OCI-LY7 (cell line): ENCODE data around the gene VIT. TPM values are rescaled to one million over a fixed set of nuclear protein-coding genes. Genes with fewer than 3 reads are reported as not detected.

Experiments used
- BruUV-seq: library from RNA; stranded (reverse); fragments of 400-500 nt; replicated peaks from 2 replicates; lab custom pipeline; 2021; lab: Mats Ljungman, UMichigan
- CTCF ChIA-PET: fragments of 300-600 bp; sonication (Branson Sonifier 250); formaldehyde crosslinking; loops from one replicate; lab custom pipeline; 2022; ENCODE audit warnings: antibody characterized with exemption; ENCODE audit not compliant: unreplicated experiment; lab: Charles Lee
- POLR2A ChIA-PET: fragments of 300-600 bp; sonication (Branson Sonifier 250); formaldehyde crosslinking; loops from one replicate; lab custom pipeline; 2022; ENCODE audit warnings: antibody characterized with exemption; lab: Charles Lee
- DNase-seq: peaks from one replicate; pipeline ENCODE4 v3.0.0-alpha.2; 2015; ENCODE audit warnings: low spot score
- H2AFZ ChIP-seq: fragments of 200-600 bp; sonication (generic), shearing (Covaris generic); 2 replicates; pipeline ENCODE4 v1.6.1; 2014; ENCODE audit warnings: mild to moderate bottlenecking, antibody characterized with exemption, low read length, moderate library complexity
- H3K27ac ChIP-seq: fragments of 200-600 bp; sonication (generic); 2 replicates; pipeline ENCODE4 v1.5.1; 2014; ENCODE audit warnings: mixed run types, low read depth, mild to moderate bottlenecking, moderate library complexity, low read length, inconsistent platforms; ENCODE audit not compliant: poor library complexity, severe bottlenecking
- H3K36me3 ChIP-seq: fragments of 200-600 bp; sonication (generic); 2 replicates; pipeline ENCODE4 v1.6.1; 2014; ENCODE audit warnings: mild to moderate bottlenecking, antibody characterized with exemption, low read length, moderate library complexity, mixed read lengths; ENCODE audit not compliant: insufficient read depth
- H3K4me1 ChIP-seq: fragments of 200-600 bp; sonication (generic); 2 replicates; pipeline ENCODE4 v1.5.1; 2014; ENCODE audit warnings: mild to moderate bottlenecking, low read length; ENCODE audit not compliant: insufficient read depth, poor library complexity, severe bottlenecking
- H3K4me2 ChIP-seq: fragments of 200-600 bp; sonication (generic); 2 replicates; pipeline ENCODE4 v1.6.1; 2014; ENCODE audit warnings: mild to moderate bottlenecking, low read length
- H3K4me3 ChIP-seq: fragments of 200-600 bp; sonication (generic); 2 replicates; pipeline ENCODE4 v1.5.1; 2014; ENCODE audit warnings: mild to moderate bottlenecking, low read depth, low read length; ENCODE audit not compliant: poor library complexity, severe bottlenecking
- H3K79me2 ChIP-seq: fragments of 200-600 bp; sonication (generic); 2 replicates; pipeline ENCODE4 v1.6.1; 2016; ENCODE audit warnings: low read depth, mild to moderate bottlenecking, low read length, moderate library complexity, mixed read lengths; ENCODE audit not compliant: insufficient read depth
- H3K9me2 ChIP-seq: fragments of 200-600 bp; sonication (generic); 2 replicates; pipeline ENCODE4 v1.6.1; 2016; ENCODE audit warnings: mild to moderate bottlenecking, low read length, mixed read lengths; ENCODE audit not compliant: insufficient read depth
- H3K9me3 ChIP-seq: fragments of 200-600 bp; sonication (generic); 2 replicates; pipeline ENCODE4 v1.6.1; 2014; ENCODE audit warnings: mild to moderate bottlenecking, mixed run types, low read length, mixed read lengths
- H4K20me1 ChIP-seq: fragments of 200-600 bp; sonication (generic); 2 replicates; pipeline ENCODE4 v1.6.1; 2014; ENCODE audit warnings: mild to moderate bottlenecking, antibody characterized with exemption, low read length, moderate library complexity, mixed read lengths; ENCODE audit not compliant: insufficient read depth
- EZH2phosphoT487 ChIP-seq: fragments of 200-600 bp; sonication (generic); IDR thresholded peaks from 2 replicates; pipeline ENCODE4 v1.6.1; 2018; ENCODE audit warnings: low read depth, borderline replicate concordance, mild to moderate bottlenecking, mixed run types, antibody characterized with exemption, low read length, moderate library complexity, mixed read lengths
- intact Hi-C: fragments of 100-400 bp; cut with micrococcal nuclease; formaldehyde crosslinking; loops from one replicate; pipeline ENCODE4 v1.10.0; 2022; ENCODE audit not compliant: unreplicated experiment
- total RNA-seq, 2 experiments: library from RNA; depleted of rRNA in 1 of 2; stranded (reverse); fragments of >200 nt in 1 of 2; shearing (Covaris generic) in 1 of 2; gene quantifications; 2 replicates each; pipeline ENCODE4 v1.2.3, GENCODE V29; 2014 to 2022
- TF ChIP-seq, protein P1 (sequence below): fragments of 200-600 bp; sonication (generic); conservative IDR thresholded peaks from 2 replicates; pipeline ENCODE4 v1.5.1; 2014; ENCODE audit warnings: mild to moderate bottlenecking, antibody characterized with exemption, low read length, moderate library complexity, mixed read lengths

Gene VIT
- total RNA-seq, 2 experiments from 2014 or later: not detected

DNA sequence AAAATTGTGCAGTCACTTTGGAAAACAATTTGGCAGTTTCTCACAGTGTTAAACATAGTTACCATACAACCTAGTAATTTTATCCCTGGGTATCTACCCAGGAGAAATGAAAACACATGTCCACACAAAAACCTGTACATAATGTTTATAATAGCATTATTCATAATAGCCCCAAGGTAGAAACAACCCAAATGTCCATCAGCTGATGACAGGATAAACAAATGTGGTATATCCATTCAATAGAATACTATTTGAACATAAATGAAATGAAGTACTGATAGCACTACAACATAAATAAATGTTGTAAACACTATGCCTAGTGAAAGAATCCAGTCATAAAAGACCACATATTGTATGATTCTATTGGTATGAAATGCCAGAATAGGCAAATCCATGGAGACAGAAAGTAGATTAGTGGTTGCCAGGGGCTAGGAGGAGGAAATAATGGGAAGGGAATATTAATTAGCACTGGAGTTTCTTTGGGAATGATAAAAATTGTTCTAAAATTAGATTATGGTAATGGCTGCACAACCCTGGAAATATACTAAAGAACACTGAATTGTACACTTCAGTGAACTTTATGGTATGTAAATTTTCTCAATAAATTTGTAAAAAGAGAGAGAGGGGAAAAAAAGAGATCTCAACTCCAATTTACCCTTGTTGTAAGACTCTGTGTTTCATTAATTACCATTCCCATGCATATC is 20.8 kb upstream of the VIT start:
- no peaks in the 10 kb centered on the region; the same call in 1 of the 2 replicates for H3K9me3 ChIP-seq
- no peaks in the 10 kb centered on the region for H3K4me1 ChIP-seq
- no peaks in the 10 kb centered on the region for H3K36me3 ChIP-seq
- no peak for DNase-seq
- H3K79me2 ChIP-seq: no peaks in the 10 kb centered on the region
- POLR2A ChIA-PET: no interaction called here
- CTCF ChIA-PET: no interaction called here
- H2AFZ ChIP-seq: no peak overlapping the region
- no peak overlapping the region for H3K4me3 ChIP-seq
- TF ChIP-seq EZH2phosphoT487: no peak
- TF ChIP-seq, protein P1, sequence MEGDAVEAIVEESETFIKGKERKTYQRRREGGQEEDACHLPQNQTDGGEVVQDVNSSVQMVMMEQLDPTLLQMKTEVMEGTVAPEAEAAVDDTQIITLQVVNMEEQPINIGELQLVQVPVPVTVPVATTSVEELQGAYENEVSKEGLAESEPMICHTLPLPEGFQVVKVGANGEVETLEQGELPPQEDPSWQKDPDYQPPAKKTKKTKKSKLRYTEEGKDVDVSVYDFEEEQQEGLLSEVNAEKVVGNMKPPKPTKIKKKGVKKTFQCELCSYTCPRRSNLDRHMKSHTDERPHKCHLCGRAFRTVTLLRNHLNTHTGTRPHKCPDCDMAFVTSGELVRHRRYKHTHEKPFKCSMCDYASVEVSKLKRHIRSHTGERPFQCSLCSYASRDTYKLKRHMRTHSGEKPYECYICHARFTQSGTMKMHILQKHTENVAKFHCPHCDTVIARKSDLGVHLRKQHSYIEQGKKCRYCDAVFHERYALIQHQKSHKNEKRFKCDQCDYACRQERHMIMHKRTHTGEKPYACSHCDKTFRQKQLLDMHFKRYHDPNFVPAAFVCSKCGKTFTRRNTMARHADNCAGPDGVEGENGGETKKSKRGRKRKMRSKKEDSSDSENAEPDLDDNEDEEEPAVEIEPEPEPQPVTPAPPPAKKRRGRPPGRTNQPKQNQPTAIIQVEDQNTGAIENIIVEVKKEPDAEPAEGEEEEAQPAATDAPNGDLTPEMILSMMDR: no peak
- no peak overlapping the region for H3K27ac ChIP-seq
- no peaks in the 10 kb centered on the region for H4K20me1 ChIP-seq
- BruUV-seq: no TSS peak
- H3K9me2 ChIP-seq: no peaks in the 10 kb centered on the region
- intact Hi-C loops: no loop called here
- H3K4me2 ChIP-seq: no peak overlapping the region

DNA sequence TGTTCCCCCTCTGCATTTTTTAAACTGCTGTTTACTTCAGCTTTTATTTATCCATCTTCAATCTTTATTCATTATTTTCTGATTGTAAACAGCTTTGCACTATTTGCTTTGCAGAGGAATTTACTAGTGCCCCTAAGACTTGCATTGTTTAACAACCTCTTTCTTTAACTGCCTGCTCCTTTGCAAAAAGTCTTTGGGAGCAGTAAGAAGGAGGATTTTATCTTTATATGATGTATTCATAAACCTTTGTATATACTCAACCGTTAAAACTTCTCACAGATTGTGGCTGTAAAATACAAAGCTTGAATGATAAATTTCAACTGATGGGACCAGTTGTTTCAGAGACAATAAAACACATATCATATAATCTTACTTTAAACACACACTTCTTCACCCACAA is 20.1 kb upstream of the VIT start:
- no peak for DNase-seq
- POLR2A ChIA-PET: no interaction called here
- Histone ChIP-seq H3K4me1 (no peaks in the 10 kb centered on the region), H4K20me1 (no peaks in the 10 kb centered on the region), H3K9me3 (no peaks in the 10 kb centered on the region; the same call in 1 of the 2 replicates), H3K36me3 (no peaks in the 10 kb centered on the region), H3K9me2 (no peaks in the 10 kb centered on the region), H3K4me2 (no peak overlapping the region), H3K27ac (no peak overlapping the region), H2AFZ (no peak overlapping the region), H3K79me2 (no peaks in the 10 kb centered on the region), H3K4me3 (no peak overlapping the region)
- TF ChIP-seq, protein P1: no peak
- TF ChIP-seq EZH2phosphoT487: no peak
- BruUV-seq: no TSS peak
- CTCF ChIA-PET: no interaction called here
- intact Hi-C loops: no loop called here

DNA sequence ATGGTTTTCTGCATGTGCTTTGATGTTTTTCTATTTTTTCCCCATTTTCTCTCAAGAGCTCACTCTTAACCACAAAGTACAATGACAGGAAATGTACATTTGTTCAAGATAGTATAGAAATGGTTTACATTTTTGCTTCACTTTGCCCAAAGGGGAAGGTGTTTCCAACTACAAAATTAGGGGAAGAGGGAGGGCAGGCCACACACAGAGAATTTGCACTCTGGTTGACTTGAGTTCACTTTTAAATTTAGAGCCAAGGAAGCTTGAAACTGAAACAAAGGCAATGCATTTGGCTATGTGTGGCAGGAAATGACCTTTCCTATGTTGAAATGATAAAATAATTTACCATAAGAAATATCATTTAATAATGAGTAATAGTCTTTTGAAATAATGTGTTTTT is 19.1 kb upstream of the VIT start:
- Histone ChIP-seq H3K9me3 (no peaks in the 10 kb centered on the region; the same call in 1 of the 2 replicates), H3K4me3 (no peak overlapping the region), H3K27ac (no peak overlapping the region), H3K36me3 (no peaks in the 10 kb centered on the region), H3K9me2 (no peaks in the 10 kb centered on the region), H4K20me1 (no peaks in the 10 kb centered on the region), H2AFZ (no peak overlapping the region), H3K79me2 (no peaks in the 10 kb centered on the region), H3K4me2 (no peak overlapping the region), H3K4me1 (no peaks in the 10 kb centered on the region)
- DNase-seq: no peak
- POLR2A ChIA-PET: no interaction called here
- no TSS peak for BruUV-seq
- CTCF ChIA-PET: no interaction called here
- no peak for TF ChIP-seq EZH2phosphoT487
- TF ChIP-seq, protein P1: no peak
- intact Hi-C loops: no loop called here
